Adrenal gland (tissue), 5 donors: ENCODE results near the gene UST.

Experiments used
- POLR2A ChIP-seq, 2 donors: fragments of 450-650 bp; IDR thresholded peaks; one replicate each; pipeline ENCODE4 v1.6.1; 2017; ENCODE audit warnings: antibody characterized with exemption in 2 of 2, mild to moderate bottlenecking in 2 of 2, moderate library complexity in 1 of 2
- TF ChIP-seq, protein P1 (sequence below), 6 experiments: fragments of 450-650 bp in 4 of 6; fragments of 200-600 bp in 2 of 6; sonication (generic) in 1 of 6; IDR thresholded peaks; 1 replicate in 5 of 6; 2 replicates in 1 of 6; pipeline versions ENCODE4 v1.5.1 to v1.8.0; 2016 to 2021; ENCODE audit warnings: antibody characterized with exemption in 6 of 6, mild to moderate bottlenecking in 2 of 6, moderate library complexity in 1 of 6
- donor health status: DM: no; HTN: no; CAD: no.

DNA sequence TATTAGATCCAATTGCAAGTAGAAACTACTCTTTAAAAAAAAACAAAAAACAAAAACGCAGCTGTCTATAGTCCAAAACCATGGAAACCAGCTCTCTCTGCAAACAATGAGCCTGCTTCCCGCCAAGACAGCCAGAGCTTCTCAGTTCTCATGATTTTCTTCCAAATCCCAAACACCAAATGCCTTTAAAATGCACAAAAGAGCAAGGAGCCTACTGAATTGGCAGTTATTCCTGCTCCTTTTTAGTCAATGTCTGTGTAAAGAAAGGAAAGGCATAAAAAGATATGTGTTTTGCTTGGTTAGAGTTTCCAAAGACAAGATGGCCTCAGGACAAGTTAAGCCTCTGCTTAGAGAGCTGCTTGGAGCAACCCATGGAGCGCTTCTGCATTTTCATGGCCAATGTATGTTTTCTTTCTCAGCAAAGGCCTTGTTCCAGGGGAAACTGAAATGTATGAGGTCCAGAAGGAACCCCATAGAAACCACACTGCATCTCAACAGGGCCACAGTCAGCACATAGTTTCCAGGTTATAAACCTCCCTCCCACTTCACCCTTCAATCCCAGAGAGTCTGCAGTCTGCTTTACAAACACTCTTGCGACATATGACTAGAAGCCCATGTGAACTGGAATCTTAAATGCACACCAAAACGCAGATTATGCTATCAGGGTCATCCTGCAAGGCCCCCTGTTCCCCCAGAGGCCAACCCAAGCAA is 361.4 kb downstream of the UST start:
- TF ChIP-seq, protein P1, sequence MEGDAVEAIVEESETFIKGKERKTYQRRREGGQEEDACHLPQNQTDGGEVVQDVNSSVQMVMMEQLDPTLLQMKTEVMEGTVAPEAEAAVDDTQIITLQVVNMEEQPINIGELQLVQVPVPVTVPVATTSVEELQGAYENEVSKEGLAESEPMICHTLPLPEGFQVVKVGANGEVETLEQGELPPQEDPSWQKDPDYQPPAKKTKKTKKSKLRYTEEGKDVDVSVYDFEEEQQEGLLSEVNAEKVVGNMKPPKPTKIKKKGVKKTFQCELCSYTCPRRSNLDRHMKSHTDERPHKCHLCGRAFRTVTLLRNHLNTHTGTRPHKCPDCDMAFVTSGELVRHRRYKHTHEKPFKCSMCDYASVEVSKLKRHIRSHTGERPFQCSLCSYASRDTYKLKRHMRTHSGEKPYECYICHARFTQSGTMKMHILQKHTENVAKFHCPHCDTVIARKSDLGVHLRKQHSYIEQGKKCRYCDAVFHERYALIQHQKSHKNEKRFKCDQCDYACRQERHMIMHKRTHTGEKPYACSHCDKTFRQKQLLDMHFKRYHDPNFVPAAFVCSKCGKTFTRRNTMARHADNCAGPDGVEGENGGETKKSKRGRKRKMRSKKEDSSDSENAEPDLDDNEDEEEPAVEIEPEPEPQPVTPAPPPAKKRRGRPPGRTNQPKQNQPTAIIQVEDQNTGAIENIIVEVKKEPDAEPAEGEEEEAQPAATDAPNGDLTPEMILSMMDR (IDR thresholded peaks at IDR 0.05): no peak
- TF ChIP-seq POLR2A (IDR thresholded peaks at IDR 0.05): no peak
